ENCODE results near the gene DRD3. TPM values are rescaled to one million over a fixed set of nuclear protein-coding genes. Genes with fewer than 3 reads are reported as not detected.
A peak's percentile ranks its signal among the peaks of the same experiment; 100 is the strongest.

DRD3 gene
- total RNA-seq (2014; rRNA removed; shearing (Covaris generic)), result not detected in 2 replicates
- polyA plus RNA-seq (2016; fragmentation: Nextera tagmentation; extraction: Ambion mirVana), result not detected in 2 replicates

- H3K79me2 ChIP-seq (ENCODE audit: insufficient read depth), result no peaks in the 10 kb centered on the region
- no peaks in the 10 kb centered on the region for H3K9me2 ChIP-seq (ENCODE audit: insufficient read depth)
- no peaks in the 10 kb centered on the region for H4K20me1 ChIP-seq (ENCODE audit: insufficient read depth)
- H3K4me1 ChIP-seq (ENCODE audit: insufficient read depth), result no peaks in the 10 kb centered on the region
- TF ChIP-seq EZH2 (IDR thresholded peaks at IDR 0.05; ENCODE audit: insufficient read depth, poor library complexity, severe bottlenecking), result no peak
- TF ChIP-seq EZH2phosphoT487 (IDR thresholded peaks at IDR 0.05; ENCODE audit: insufficient read depth, low read depth), result no peak
- in situ Hi-C loops (cut with MboI), result no loop called here
- no peak within 1 kb of the TSS for H3K27ac ChIP-seq
- H3K36me3 ChIP-seq (ENCODE audit: low read depth), result no peaks in the 10 kb centered on the region
- peaks cover 4% of the 10 kb centered on the region for H3K27me3 ChIP-seq (replicated peaks; ENCODE audit: insufficient read depth)
- no peak within 1 kb of the TSS for H2AFZ ChIP-seq
- no peaks in the 10 kb centered on the region for H3F3A ChIP-seq (ENCODE audit: insufficient read depth)
- no peaks in the 10 kb centered on the region for H3K9me3 ChIP-seq (ENCODE audit: low read depth)
- no peak within 1 kb of the TSS for H3K4me3 ChIP-seq
- no peak within 1 kb of the TSS for H3K9ac ChIP-seq
- peak; percentile 60 for DNase-seq
- H3K4me2 ChIP-seq (ENCODE audit: unreplicated experiment), result no peak within 1 kb of the TSS
- WGBS, 2 experiments (ENCODE audit: low coverage in 1 of 2, low lambda C conversion rate in 2 of 2, missing lambda C conversion rate in 2 of 2), result 3 to 7% methylated on average over 7 of the region's 7 CpGs
Observed at GRCh38 chr3:114178770-114179368, at the start of gene DRD3. DRD3 (minus strand) TSS chr3:114179052; CDS start chr3:114171992, 7,060 bp downstream.

- Histone ChIP-seq H3K4me2 (ENCODE audit: unreplicated experiment) (no peak overlapping the region), H3K4me3 (no peak overlapping the region), H3K79me2 (ENCODE audit: insufficient read depth) (no peaks in the 10 kb centered on the region), H3F3A (ENCODE audit: insufficient read depth) (no peaks in the 10 kb centered on the region), H4K20me1 (ENCODE audit: insufficient read depth) (no peaks in the 10 kb centered on the region), H2AFZ (no peak overlapping the region), H3K9ac (no peak overlapping the region), H3K9me3 (ENCODE audit: low read depth) (peaks cover 5% of the 10 kb centered on the region), H3K36me3 (ENCODE audit: low read depth) (no peaks in the 10 kb centered on the region), H3K27me3 (replicated peaks; ENCODE audit: insufficient read depth) (no peaks in the 10 kb centered on the region; the same call in 1 of the 2 replicates), H3K9me2 (ENCODE audit: insufficient read depth) (no peaks in the 10 kb centered on the region), H3K27ac (no peak overlapping the region), H3K4me1 (ENCODE audit: insufficient read depth) (no peaks in the 10 kb centered on the region)
- in situ Hi-C loops (cut with MboI), result no loop called here
- 37 to 63% methylated on average over 1 of the region's 1 CpG for WGBS, 2 experiments (ENCODE audit: low coverage in 1 of 2, low lambda C conversion rate in 2 of 2, missing lambda C conversion rate in 2 of 2)
- TF ChIP-seq EZH2 (IDR thresholded peaks at IDR 0.05; ENCODE audit: insufficient read depth, poor library complexity, severe bottlenecking) (no peak), EZH2phosphoT487 (IDR thresholded peaks at IDR 0.05; ENCODE audit: insufficient read depth, low read depth) (no peak)
- DNase-seq, result no peak
Observed at GRCh38 chr3:114227076-114227475, 48.2 kb upstream of the DRD3 start.

- TF ChIP-seq EZH2 (IDR thresholded peaks at IDR 0.05; ENCODE audit: insufficient read depth, poor library complexity, severe bottlenecking) (no peak), EZH2phosphoT487 (IDR thresholded peaks at IDR 0.05; ENCODE audit: insufficient read depth, low read depth) (no peak)
- Histone ChIP-seq H3K4me2 (ENCODE audit: unreplicated experiment) (no peak overlapping the region), H3K27me3 (replicated peaks; ENCODE audit: insufficient read depth) (no peaks in the 10 kb centered on the region; the same call in 1 of the 2 replicates), H2AFZ (no peak overlapping the region), H3K36me3 (ENCODE audit: low read depth) (no peaks in the 10 kb centered on the region), H3K79me2 (ENCODE audit: insufficient read depth) (no peaks in the 10 kb centered on the region), H3K9ac (no peak overlapping the region), H3K27ac (no peak overlapping the region), H3K4me1 (ENCODE audit: insufficient read depth) (no peaks in the 10 kb centered on the region), H4K20me1 (ENCODE audit: insufficient read depth) (no peaks in the 10 kb centered on the region), H3K9me2 (ENCODE audit: insufficient read depth) (no peaks in the 10 kb centered on the region), H3F3A (ENCODE audit: insufficient read depth) (no peaks in the 10 kb centered on the region), H3K4me3 (no peak overlapping the region), H3K9me3 (ENCODE audit: low read depth) (peaks cover 5% of the 10 kb centered on the region)
- DNase-seq, result no peak
- in situ Hi-C loops (cut with MboI), result no loop called here
- WGBS, 2 experiments (ENCODE audit: low coverage in 1 of 2, low lambda C conversion rate in 2 of 2, missing lambda C conversion rate in 2 of 2), result 64 to 77% methylated on average over 2 of the region's 2 CpGs
Observed at GRCh38 chr3:114226313-114226712, 47.5 kb upstream of the DRD3 start.

- no peak overlapping the region for H3K4me2 ChIP-seq (ENCODE audit: unreplicated experiment)
- H2AFZ ChIP-seq, result 0 out of 2 replicates have a peak overlapping the region, but pooled peaks have one; percentile 3
- H3K79me2 ChIP-seq (ENCODE audit: insufficient read depth), result no peaks in the 10 kb centered on the region
- peaks cover 5% of the 10 kb centered on the region for H3K9me3 ChIP-seq (ENCODE audit: low read depth)
- TF ChIP-seq EZH2 (IDR thresholded peaks at IDR 0.05; ENCODE audit: insufficient read depth, poor library complexity, severe bottlenecking), result no peak
- no peak for TF ChIP-seq EZH2phosphoT487 (IDR thresholded peaks at IDR 0.05; ENCODE audit: insufficient read depth, low read depth)
- no peaks in the 10 kb centered on the region for H4K20me1 ChIP-seq (ENCODE audit: insufficient read depth)
- H3K27ac ChIP-seq, result no peak overlapping the region
- WGBS, 2 experiments (ENCODE audit: low coverage in 1 of 2, low lambda C conversion rate in 2 of 2, missing lambda C conversion rate in 2 of 2), result 43 to 45% methylated on average over 3 of the region's 3 CpGs
- no peaks in the 10 kb centered on the region for H3F3A ChIP-seq (ENCODE audit: insufficient read depth)
- H3K27me3 ChIP-seq (replicated peaks; ENCODE audit: insufficient read depth), result no peaks in the 10 kb centered on the region
- no peak overlapping the region for H3K4me3 ChIP-seq
- peak; percentile 22 for DNase-seq
- H3K4me1 ChIP-seq (ENCODE audit: insufficient read depth), result no peaks in the 10 kb centered on the region
- no peak overlapping the region for H3K9ac ChIP-seq
- no peaks in the 10 kb centered on the region for H3K9me2 ChIP-seq (ENCODE audit: insufficient read depth)
- in situ Hi-C loops (cut with MboI), result no loop called here
- H3K36me3 ChIP-seq (ENCODE audit: low read depth), result no peaks in the 10 kb centered on the region
Observed at GRCh38 chr3:114223143-114223542, 44.3 kb upstream of the DRD3 start.

Data from GM23248 (cell line).